Measurements from ENCODE around the gene SH3BP2.

SH3BP2 gene

DNA sequence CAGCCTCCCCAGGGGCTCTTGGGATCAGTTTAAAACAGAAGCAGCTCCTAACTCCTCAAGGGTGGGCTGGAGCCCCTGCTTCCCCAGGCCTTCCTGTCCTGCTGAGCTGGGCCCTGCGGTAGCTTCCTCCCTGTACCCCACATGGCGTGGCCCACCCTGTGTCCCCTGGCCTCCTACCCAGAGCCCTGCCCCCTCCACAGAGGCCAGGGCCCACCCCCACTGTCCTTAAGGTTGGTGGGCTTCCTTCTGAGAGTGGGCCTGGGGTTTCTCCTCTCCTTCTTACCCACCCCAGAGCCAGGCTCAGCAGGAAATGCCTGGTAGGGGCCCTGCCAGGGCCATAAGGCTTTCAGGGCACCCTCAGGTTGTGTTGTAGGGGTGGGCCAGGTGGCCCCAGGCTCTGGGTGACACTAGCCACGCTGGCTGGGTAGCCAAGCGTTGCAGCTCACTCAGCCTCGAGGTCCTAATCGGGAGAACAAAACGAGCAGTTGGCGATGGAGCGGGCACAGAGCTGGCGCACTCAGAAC lies 11.6 kb downstream of the SH3BP2 start:
- DNase-seq = no peak

- no peak for DNase-seq
These were observed 12.2 kb downstream of the SH3BP2 start for GRCh38 chr4:2804973-2805501.

DNA sequence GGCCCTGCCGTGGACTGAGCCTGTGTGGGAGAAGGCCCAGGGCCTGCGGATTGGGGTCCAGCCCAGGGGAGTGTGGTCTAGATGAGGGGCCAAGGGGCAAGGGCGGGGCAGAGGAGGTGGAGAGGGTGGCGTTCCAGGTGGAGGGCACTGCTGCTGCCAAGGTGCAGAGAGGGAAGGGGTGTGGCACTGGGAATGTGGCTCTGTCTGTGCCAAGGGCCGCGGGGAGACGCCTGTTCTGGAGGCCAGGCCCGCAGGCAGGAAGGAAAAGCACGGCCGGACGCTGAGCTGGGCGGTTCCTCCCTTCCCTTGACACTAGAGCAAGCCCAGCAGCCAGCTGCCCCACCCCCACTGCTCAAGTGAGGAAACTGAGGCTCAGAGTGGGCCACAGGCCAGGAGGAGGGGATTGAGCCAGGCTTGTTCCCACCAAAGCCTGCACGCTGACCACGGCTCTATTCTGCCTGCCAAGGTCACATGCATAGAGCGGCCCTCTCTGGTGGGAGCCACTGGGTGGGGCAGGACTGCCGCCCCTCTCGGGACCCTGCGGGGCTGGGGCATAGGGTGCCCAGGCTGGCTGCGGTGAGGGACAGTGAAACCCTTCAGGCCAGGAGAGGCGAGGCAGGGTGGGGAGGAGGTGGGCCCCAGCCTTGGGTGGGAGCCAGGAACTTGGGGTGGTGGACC lies 13.0 kb downstream of the SH3BP2 start:
- DNase-seq = no peak

DNA sequence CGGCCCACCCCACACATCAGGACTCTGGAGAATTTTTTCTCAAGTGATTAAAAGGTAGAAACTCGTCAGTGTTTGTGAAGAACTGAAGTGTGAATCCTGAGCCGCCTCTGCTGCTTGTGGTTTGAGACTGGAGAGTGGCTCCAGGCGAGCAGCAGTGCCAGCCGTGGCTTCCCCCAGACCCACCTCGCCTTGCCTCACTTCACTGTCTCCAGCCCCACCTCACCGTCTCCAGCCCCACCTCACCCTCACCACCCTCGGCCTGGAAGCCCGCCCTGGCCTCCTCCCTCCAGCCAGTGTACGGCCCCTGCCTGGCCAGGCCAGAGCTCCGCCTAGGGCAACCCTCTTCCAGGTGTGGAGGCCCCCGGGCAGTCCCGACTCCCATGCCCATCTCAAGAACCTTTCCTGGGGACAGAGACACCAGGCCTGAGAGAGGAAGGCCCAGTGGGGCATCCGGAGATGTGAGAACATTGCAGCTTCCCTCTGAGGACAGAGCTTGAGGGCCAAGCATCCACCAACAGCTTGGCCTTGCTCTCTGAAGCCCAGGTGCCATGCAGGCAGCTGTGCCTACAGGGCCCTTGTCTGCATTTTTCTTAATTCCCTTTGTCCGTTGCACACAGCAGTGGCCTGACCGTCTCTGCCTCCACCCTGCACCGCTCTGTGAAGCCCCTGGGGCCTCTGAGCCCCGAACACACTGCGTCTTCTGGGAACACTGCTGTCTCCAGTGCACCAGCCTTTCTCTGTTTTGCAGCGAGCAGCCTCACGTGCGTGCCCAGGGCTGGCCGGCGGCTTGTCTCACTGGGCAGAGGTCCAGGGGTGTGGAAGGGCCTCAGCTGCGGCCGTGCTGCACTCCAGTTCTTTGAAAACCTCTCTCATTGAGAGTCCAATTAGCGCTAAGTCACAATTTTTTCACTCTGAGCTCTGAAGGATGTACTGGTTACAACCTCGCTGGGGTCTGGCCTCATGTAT lies 13.8 kb downstream of the SH3BP2 start:
- DNase-seq = no peak

GRCh38 chr4:2807571-2807970 lies 14.7 kb downstream of the SH3BP2 start:
- no peak for DNase-seq

- DNase-seq = no peak
These were observed 15.1 kb downstream of the SH3BP2 start for GRCh38 chr4:2808001-2808400.

GRCh38 chr4:2809610-2810180 lies 16.8 kb downstream of the SH3BP2 start:
- DNase-seq = no peak

DNA sequence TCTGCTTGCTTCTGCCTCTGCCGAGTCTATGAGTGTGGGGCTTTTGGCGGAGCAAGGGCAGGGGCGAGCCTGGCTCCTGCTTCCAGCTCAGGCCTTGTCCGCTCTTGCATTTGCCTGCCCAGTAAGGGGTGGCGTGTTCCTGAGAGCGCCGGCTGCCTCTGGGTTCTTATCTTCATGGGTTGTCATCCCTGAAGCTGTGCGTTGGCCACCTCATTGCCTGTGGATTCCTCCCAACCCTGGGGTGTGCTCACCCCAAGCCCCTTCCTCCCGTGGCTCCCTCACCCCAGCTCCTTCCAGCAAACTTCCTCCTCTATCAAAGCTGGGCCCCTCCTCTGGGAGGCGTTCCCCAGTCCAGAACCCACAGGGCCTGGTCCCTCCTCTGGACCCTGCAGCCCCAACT lies 17.5 kb downstream of the SH3BP2 start:
- DNase-seq = no peak

- peak; percentile 24 for DNase-seq
These were observed 19.1 kb downstream of the SH3BP2 start for GRCh38 chr4:2811830-2812611.

- no peak for DNase-seq
These were observed 19.9 kb downstream of the SH3BP2 start for GRCh38 chr4:2812612-2813354.

DNA sequence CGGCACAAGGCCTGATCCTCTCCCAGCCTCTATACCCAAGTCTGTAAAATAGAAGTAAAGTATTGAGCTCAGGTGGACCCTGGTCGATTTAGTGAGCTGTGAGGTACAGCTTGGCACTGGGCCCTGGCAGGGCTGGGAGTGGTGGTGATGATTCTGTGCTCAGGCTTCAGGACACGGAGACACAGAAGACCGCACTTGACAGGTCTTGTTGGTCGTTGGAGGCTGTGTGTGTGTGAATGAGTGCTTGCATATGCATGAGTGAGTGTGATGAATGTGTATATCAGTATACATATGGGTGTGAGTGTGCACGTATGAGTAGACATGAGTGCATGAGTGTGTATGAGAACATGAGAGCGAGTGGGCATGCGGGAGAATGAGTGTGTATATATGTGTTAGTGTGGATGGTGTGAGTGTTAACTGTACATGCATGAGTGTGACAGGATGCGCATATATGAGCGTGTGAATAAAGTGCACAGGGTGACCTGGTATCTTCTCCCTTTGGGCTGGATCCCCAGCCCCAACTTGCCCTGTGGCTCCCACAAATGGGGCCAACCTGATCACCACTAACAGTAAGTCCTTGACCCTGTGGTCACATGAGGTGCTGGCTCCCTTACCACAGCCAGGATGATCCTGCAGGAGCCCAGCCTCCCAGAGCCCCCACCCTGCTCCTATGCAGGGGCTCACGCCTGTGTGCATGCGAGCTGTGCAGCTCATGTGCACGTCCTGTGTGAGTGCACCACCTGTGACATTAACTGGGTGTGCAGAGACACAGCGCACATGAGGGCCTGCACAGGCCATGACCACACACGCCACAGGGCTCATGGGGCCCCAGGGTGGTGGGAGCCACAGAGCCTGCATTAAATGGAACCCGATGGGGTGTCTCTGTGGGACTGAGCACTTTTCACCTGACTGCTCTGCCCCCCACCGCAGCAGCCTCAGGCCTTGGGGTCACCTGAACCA lies 20.8 kb downstream of the SH3BP2 start:
- no peak for DNase-seq

DNA sequence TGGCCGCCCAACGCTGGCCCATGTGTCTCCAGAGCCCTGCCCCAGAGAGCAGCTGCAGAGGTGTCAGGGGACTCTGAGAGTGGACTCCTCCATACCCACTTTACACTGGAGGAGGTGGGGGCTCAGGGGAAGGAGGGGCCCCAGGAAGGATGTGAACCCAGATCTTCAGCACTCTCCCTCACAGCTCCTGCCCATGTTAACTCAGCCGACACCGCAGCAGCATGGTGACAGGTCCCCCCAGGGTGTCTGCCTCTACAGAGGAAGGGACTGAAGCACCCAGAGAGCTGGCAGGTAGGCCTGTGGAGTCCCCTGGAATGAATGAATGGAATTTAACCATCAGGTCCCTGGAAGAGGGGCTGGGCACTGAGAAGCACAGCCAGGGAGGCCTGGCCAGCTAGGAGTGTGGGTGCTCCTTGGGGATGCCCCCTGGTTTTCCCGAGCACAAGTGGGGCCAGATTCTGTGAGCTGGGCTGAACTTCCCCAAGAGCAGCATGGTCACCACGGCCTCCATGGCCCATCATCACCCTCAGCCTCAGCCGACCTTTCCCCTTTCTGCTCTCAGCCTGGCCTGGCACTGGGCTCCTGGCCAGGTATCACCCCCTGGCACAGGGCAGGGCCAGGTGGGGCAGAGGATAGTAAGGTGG lies 21.9 kb downstream of the SH3BP2 start:
- DNase-seq = no peak

DNA sequence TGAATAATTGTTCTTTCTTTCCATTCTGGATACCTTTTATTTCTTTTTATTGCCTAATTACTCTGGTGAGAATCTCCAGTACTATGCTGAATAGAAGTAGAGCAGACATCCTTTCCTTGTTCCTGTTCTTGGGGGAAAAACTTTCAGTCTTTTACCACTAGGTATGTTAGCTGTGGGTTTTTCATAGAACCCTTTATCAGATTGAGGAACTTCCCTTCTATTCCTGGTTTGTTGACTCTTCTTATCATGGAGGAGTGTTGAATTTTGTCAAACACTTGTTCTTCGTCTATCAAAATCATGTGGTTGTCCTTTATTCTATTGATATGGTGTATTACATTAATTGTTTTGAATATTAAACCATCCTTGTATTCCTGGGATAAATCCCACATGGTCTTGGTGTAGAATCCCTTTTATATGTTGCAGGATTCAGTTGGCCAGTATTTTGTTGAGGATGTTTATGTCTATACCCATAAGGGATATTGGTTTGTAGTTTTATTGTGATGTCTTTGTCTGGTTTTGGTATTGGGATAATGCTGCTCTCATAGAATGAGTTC lies 23.6 kb downstream of the SH3BP2 start:
- no peak for DNase-seq

DNA sequence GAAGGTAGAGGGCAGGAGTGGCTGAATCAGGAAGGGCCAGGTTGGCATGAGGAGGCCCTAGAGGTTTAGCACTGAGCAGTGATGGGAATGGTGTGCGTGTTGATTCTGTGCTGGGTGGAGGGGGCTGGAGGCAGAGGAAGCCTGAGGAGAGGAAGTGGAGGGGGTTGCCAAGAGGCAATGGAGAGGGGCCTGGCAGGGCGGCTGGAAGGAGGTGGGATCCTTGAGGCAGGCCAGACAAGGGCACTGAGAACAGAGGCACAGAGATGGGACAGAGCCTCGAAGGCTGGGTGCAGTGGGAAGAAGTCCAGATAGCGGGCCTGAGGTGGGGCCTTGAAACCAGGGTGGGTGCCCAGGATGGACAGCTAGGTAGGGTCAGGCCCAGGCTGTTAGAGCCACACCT lies 24.3 kb downstream of the SH3BP2 start:
- DNase-seq = no peak

- DNase-seq = no peak
These were observed 24.9 kb downstream of the SH3BP2 start for GRCh38 chr4:2817701-2818350.

DNA sequence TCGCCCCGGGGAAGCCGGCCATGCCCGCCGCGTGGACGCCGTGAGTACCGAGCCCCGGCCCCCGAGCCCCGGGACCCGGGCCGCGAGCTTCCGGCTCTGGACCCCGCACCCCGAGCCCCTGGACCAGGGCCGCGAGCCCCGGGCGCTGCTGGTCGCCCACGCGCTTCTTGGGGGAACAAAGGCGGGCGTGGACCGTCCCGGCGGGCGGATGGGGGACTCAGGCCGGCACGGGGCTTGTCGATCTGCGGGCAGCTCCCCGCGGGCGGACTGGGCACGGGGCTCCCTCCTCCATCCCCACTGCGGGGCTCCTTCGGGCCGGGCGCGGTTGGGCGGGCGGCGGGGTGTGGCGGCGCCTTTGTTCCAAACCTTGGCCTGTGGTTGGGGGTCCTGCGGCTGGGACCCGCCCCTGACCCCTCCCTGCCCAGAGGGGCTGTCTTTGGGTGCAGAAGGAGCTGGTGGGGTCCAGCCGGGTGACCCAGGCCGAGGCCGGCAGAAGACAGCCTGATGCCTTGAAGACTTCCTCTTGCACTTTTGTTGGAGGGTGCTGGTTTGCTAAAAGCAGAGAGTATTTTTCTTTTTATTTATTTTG lies 25.6 kb downstream of the SH3BP2 start:
- no peak for DNase-seq

GRCh38 chr4:2819244-2820215 lies 26.6 kb downstream of the SH3BP2 start:
- no peak for DNase-seq

Data from SIG-M5 (cell line).